Keratinocyte (primary cell): Measurements from ENCODE around the gene SFRP2.

Source experiments
- EZH2 ChIP-seq: IDR thresholded peaks from one replicate; pipeline ENCODE4 v1.6.1; 2012; ENCODE audit warnings: inconsistent platforms, mild to moderate bottlenecking, low read length, moderate library complexity
- TF ChIP-seq, protein P1 (sequence below), 3 experiments: IDR thresholded peaks in 1 of 3; conservative IDR thresholded peaks in 1 of 3; optimal IDR thresholded peaks in 1 of 3; 2 replicates in 2 of 3; 3 replicates in 1 of 3; pipeline versions ENCODE3 to v1.5.1; 2011; ENCODE audit warnings: low read length in 3 of 3, mild to moderate bottlenecking in 3 of 3, moderate library complexity in 2 of 3, control low read depth in 1 of 3, inconsistent platforms in 1 of 3; ENCODE audit not compliant: insufficient read depth in 2 of 3; ENCODE audit errors: extremely low read depth in 1 of 3

DNA sequence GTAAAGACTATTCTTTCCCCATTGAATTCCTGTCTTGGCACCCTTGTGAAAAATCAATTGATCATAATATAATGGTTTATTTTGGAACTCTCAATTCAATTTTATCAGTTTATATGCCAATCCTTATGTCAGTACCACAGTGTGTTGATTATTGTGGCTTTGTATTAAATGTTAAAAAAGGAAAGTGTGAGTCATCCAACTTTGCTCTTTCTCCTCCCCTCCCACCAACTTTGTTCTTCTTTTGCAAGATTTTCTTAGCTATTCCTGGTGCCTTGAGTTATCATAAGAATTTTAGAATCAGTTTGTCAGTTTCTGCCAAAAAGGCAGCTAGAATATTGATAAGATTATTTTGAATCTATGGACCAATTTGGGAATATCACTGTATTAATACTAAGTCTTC, 17.8 kb downstream of the SFRP2 start:
- TF ChIP-seq, protein P1, sequence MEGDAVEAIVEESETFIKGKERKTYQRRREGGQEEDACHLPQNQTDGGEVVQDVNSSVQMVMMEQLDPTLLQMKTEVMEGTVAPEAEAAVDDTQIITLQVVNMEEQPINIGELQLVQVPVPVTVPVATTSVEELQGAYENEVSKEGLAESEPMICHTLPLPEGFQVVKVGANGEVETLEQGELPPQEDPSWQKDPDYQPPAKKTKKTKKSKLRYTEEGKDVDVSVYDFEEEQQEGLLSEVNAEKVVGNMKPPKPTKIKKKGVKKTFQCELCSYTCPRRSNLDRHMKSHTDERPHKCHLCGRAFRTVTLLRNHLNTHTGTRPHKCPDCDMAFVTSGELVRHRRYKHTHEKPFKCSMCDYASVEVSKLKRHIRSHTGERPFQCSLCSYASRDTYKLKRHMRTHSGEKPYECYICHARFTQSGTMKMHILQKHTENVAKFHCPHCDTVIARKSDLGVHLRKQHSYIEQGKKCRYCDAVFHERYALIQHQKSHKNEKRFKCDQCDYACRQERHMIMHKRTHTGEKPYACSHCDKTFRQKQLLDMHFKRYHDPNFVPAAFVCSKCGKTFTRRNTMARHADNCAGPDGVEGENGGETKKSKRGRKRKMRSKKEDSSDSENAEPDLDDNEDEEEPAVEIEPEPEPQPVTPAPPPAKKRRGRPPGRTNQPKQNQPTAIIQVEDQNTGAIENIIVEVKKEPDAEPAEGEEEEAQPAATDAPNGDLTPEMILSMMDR (optimal IDR thresholded peaks at IDR 0.05 in 1 of 3, IDR thresholded peaks at IDR 0.05 in 1 of 3, conservative IDR thresholded peaks at IDR 0.05 in 1 of 3; ENCODE audit: extremely low read depth in 1 of 3, insufficient read depth in 2 of 3, low read length in 3 of 3): no peak
- TF ChIP-seq EZH2: no peak
